Measurements from ENCODE around the gene IFI27L2. TPM values are rescaled to one million over a fixed set of nuclear protein-coding genes. Genes with fewer than 3 reads are reported as not detected.

IFI27L2 gene
- total RNA-seq, 1 donor from 2014 or later, result 63.9 TPM

GRCh38 chr14:94098326-94098992 lies 30.9 kb downstream of the IFI27L2 start:
- Histone ChIP-seq H3K4me3 (ENCODE audit: insufficient read depth, low read depth, low read length) (no peak overlapping the region), H3K9ac (ENCODE audit: low read length) (no peak overlapping the region), H4K20me1 (ENCODE audit: insufficient read depth, low read length) (peaks cover 8% of the 10 kb centered on the region), H3K36me3 (ENCODE audit: insufficient read depth, low read length) (no peaks in the 10 kb centered on the region), H3K27ac (ENCODE audit: low read depth, low read length) (no peak overlapping the region), H3K79me2 (ENCODE audit: insufficient read depth, low read length) (no peaks in the 10 kb centered on the region), H3K27me3 (ENCODE audit: insufficient read depth, low read length) (no peaks in the 10 kb centered on the region), H2AFZ (ENCODE audit: low read depth, low read length) (no peak overlapping the region), H3K4me2 (ENCODE audit: low read length) (no peak overlapping the region), H3K4me1 (ENCODE audit: insufficient read depth, low read length) (peaks cover 10% of the 10 kb centered on the region), H3K9me3 (ENCODE audit: insufficient read depth, low read depth, low read length) (no peaks in the 10 kb centered on the region)
- no peaks in the 10 kb centered on the region for H3K27me3 Mint-ChIP-seq (ENCODE audit: low read depth, unreplicated experiment)
- no peaks in the 10 kb centered on the region for H3K9me3 Mint-ChIP-seq (ENCODE audit: unreplicated experiment)
- H3K27ac Mint-ChIP-seq (ENCODE audit: unreplicated experiment), result no peak overlapping the region
- TF ChIP-seq, protein P1, sequence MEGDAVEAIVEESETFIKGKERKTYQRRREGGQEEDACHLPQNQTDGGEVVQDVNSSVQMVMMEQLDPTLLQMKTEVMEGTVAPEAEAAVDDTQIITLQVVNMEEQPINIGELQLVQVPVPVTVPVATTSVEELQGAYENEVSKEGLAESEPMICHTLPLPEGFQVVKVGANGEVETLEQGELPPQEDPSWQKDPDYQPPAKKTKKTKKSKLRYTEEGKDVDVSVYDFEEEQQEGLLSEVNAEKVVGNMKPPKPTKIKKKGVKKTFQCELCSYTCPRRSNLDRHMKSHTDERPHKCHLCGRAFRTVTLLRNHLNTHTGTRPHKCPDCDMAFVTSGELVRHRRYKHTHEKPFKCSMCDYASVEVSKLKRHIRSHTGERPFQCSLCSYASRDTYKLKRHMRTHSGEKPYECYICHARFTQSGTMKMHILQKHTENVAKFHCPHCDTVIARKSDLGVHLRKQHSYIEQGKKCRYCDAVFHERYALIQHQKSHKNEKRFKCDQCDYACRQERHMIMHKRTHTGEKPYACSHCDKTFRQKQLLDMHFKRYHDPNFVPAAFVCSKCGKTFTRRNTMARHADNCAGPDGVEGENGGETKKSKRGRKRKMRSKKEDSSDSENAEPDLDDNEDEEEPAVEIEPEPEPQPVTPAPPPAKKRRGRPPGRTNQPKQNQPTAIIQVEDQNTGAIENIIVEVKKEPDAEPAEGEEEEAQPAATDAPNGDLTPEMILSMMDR (IDR thresholded peaks at IDR 0.05; ENCODE audit: insufficient read depth, low read depth, low read length), result no peak
- TF ChIP-seq EZH2 (IDR thresholded peaks at IDR 0.05; ENCODE audit: insufficient read depth, low read length), result no peak
- H3K4me3 Mint-ChIP-seq (ENCODE audit: unreplicated experiment), result no peak overlapping the region
- H3K4me1 Mint-ChIP-seq (ENCODE audit: low read depth, unreplicated experiment), result peaks cover 14% of the 10 kb centered on the region
- DNase-seq (ENCODE audit: low read depth) (no peak), FAIRE-seq (no peak)
- H3K36me3 Mint-ChIP-seq (ENCODE audit: low read depth, unreplicated experiment), result peaks cover 20% of the 10 kb centered on the region

DNA sequence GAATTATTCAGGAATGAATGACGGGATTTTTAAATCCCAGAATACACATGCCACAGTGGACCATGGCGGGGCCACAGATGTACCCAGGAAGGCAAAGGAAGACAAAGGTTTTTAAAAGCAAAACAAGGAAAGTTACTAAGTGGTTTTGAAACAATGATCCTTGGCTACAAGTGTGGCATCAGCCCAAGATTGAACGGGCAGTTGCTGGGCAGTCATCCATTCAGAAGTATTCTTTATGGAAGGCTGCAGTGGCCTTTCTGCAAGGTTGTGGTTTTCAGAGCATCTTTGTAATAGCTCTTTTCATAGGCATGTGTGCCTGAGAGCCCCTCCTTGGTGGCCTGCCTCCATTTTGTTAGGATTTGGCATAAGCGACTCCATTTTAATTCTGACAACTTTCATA lies 32.3 kb downstream of the IFI27L2 start:
- Histone ChIP-seq H3K4me1 (ENCODE audit: insufficient read depth, low read length) (peaks cover 10% of the 10 kb centered on the region), H2AFZ (ENCODE audit: low read depth, low read length) (no peak overlapping the region), H3K4me3 (ENCODE audit: insufficient read depth, low read depth, low read length) (no peak overlapping the region), H3K4me2 (ENCODE audit: low read length) (no peak overlapping the region), H3K9me3 (ENCODE audit: insufficient read depth, low read depth, low read length) (no peaks in the 10 kb centered on the region), H3K27ac (ENCODE audit: low read depth, low read length) (no peak overlapping the region), H4K20me1 (ENCODE audit: insufficient read depth, low read length) (peaks cover 8% of the 10 kb centered on the region), H3K36me3 (ENCODE audit: insufficient read depth, low read length) (no peaks in the 10 kb centered on the region), H3K9ac (ENCODE audit: low read length) (no peak overlapping the region), H3K27me3 (ENCODE audit: insufficient read depth, low read length) (no peaks in the 10 kb centered on the region), H3K79me2 (ENCODE audit: insufficient read depth, low read length) (no peaks in the 10 kb centered on the region)
- Mint-ChIP-seq H3K4me1 (ENCODE audit: low read depth, unreplicated experiment) (peaks cover 14% of the 10 kb centered on the region), H3K36me3 (ENCODE audit: low read depth, unreplicated experiment) (peaks cover 15% of the 10 kb centered on the region), H3K4me3 (ENCODE audit: unreplicated experiment) (no peak overlapping the region), H3K27me3 (ENCODE audit: low read depth, unreplicated experiment) (no peaks in the 10 kb centered on the region), H3K9me3 (ENCODE audit: unreplicated experiment) (no peaks in the 10 kb centered on the region), H3K27ac (ENCODE audit: unreplicated experiment) (no peak overlapping the region)
- TF ChIP-seq EZH2 (IDR thresholded peaks at IDR 0.05; ENCODE audit: insufficient read depth, low read length), result no peak
- TF ChIP-seq, protein P1 (IDR thresholded peaks at IDR 0.05; ENCODE audit: insufficient read depth, low read depth, low read length), result no peak
- FAIRE-seq, result no peak
- no peak for DNase-seq (ENCODE audit: low read depth)

- TF ChIP-seq EZH2 (IDR thresholded peaks at IDR 0.05; ENCODE audit: insufficient read depth, low read length), result no peak
- TF ChIP-seq, protein P1 (IDR thresholded peaks at IDR 0.05; ENCODE audit: insufficient read depth, low read depth, low read length), result no peak
- no peaks in the 10 kb centered on the region for H3K9me3 ChIP-seq (ENCODE audit: insufficient read depth, low read depth, low read length)
- no peak for DNase-seq (ENCODE audit: low read depth)
- no peaks in the 10 kb centered on the region for H3K27me3 Mint-ChIP-seq (ENCODE audit: low read depth, unreplicated experiment)
- no peak overlapping the region for H3K4me3 ChIP-seq (ENCODE audit: insufficient read depth, low read depth, low read length)
- H3K27me3 ChIP-seq (ENCODE audit: insufficient read depth, low read length), result no peaks in the 10 kb centered on the region
- no peak overlapping the region for H3K27ac Mint-ChIP-seq (ENCODE audit: unreplicated experiment)
- H3K36me3 Mint-ChIP-seq (ENCODE audit: low read depth, unreplicated experiment), result peaks cover 8% of the 10 kb centered on the region
- FAIRE-seq, result no peak
- peaks cover 11% of the 10 kb centered on the region for H3K4me1 ChIP-seq (ENCODE audit: insufficient read depth, low read length)
- no peak overlapping the region for H2AFZ ChIP-seq (ENCODE audit: low read depth, low read length)
- H3K36me3 ChIP-seq (ENCODE audit: insufficient read depth, low read length), result no peaks in the 10 kb centered on the region
- H3K9ac ChIP-seq (ENCODE audit: low read length), result no peak overlapping the region
- no peak overlapping the region for H3K4me3 Mint-ChIP-seq (ENCODE audit: unreplicated experiment)
- no peaks in the 10 kb centered on the region for H4K20me1 ChIP-seq (ENCODE audit: insufficient read depth, low read length)
- H3K4me2 ChIP-seq (ENCODE audit: low read length), result no peak overlapping the region
- H3K9me3 Mint-ChIP-seq (ENCODE audit: unreplicated experiment), result no peaks in the 10 kb centered on the region
- no peak overlapping the region for H3K27ac ChIP-seq (ENCODE audit: low read depth, low read length)
- peaks cover 18% of the 10 kb centered on the region for H3K4me1 Mint-ChIP-seq (ENCODE audit: low read depth, unreplicated experiment)
- no peaks in the 10 kb centered on the region for H3K79me2 ChIP-seq (ENCODE audit: insufficient read depth, low read length)
These were observed 36.0 kb downstream of the IFI27L2 start for GRCh38 chr14:94093418-94093817.
